Measurements from ENCODE around the gene CEMIP.

- TF ChIP-seq CTCF (conservative IDR thresholded peaks at IDR 0.05; ENCODE audit: low read length) (no peak), EZH2phosphoT487 (IDR thresholded peaks at IDR 0.05; ENCODE audit: borderline replicate concordance) (no peak)
These were observed 169.6 kb downstream of the CEMIP start for GRCh38 chr15:80948651-80949292.

Data from Loucy (cell line).